ENCODE results near the gene PPP2R3B. TPM values are rescaled to one million over a fixed set of nuclear protein-coding genes. Genes with fewer than 3 reads are reported as not detected.

Gene PPP2R3B
- total and polyA plus RNA-seq, 2 of the 4 experiments (the other 2 are of a cell fraction) = 13.2 to 13.3 TPM

GRCh38 chrX:345020-345925 lies 41.4 kb downstream of the PPP2R3B start:
- Histone ChIP-seq H2BK5ac (ENCODE audit: low read depth, low read length, poor library complexity, severe bottlenecking) (no peak overlapping the region), H3K4me1 (ENCODE audit: control insufficient read depth, insufficient read depth, low read length) (no peaks in the 10 kb centered on the region; the same call in 1 of the 2 replicates), H4K20me1 (ENCODE audit: insufficient read depth, low read length) (no peaks in the 10 kb centered on the region), H3K9ac (ENCODE audit: low read depth, low read length) (no peak overlapping the region), H3K27me3 (ENCODE audit: control insufficient read depth, insufficient read depth, low read length) (no peaks in the 10 kb centered on the region), H3K4me3 (ENCODE audit: insufficient read depth, low read depth, low read length) (no peak overlapping the region), H3K36me3 (ENCODE audit: control insufficient read depth, insufficient read depth, low read length) (peaks cover 22% of the 10 kb centered on the region), H2AFZ (replicated peaks; ENCODE audit: low read length, poor library complexity) (no peak overlapping the region), H3K56ac (ENCODE audit: extremely low read depth, insufficient read depth, low read length) (no peak overlapping the region), H3K9me3 (ENCODE audit: control insufficient read depth, insufficient read depth, low read length) (peaks cover 10% of the 10 kb centered on the region; the same call in 1 of the 2 replicates), H3K4me2 (ENCODE audit: low read depth, low read length) (no peak overlapping the region), H3K23ac (ENCODE audit: low read depth, low read length) (no peak overlapping the region), H4K5ac (ENCODE audit: low read depth, low read length) (no peak overlapping the region), H4K8ac (ENCODE audit: low read depth in 2 of 2, low read length in 2 of 2) (no peak overlapping the region), H3K79me1 (ENCODE audit: low read depth in 1 of 2, low read length in 2 of 2) (no peaks in the 10 kb centered on the region; a peak in 1 of 4 replicates), H2BK20ac (ENCODE audit: low read depth, low read length) (no peak overlapping the region), H3K27ac (ENCODE audit: insufficient read depth, low read length) (no peak overlapping the region), H2BK120ac (ENCODE audit: low read depth, low read length) (no peak overlapping the region), H4K91ac (ENCODE audit: insufficient read depth, low read depth, low read length) (no peak overlapping the region), H2AK9ac (replicated peaks; ENCODE audit: low read depth, low read length, poor library complexity) (no peak overlapping the region), H3K14ac (replicated peaks; ENCODE audit: low read depth, low read length) (no peak overlapping the region), H3K4ac (ENCODE audit: low read depth, low read length) (no peak overlapping the region), H2BK15ac (ENCODE audit: low read depth, low read length) (no peak overlapping the region), H3K9me1 (ENCODE audit: insufficient read depth, low read length) (no peaks in the 10 kb centered on the region), H2AK5ac (ENCODE audit: low read depth, low read length) (no peak overlapping the region), H3K18ac (ENCODE audit: low read depth, low read length) (no peak overlapping the region)
- DNase-seq (no peak), ATAC-seq (ENCODE audit: low read depth) (no peak)
- 90% methylated on average over 25 of the region's 63 CpGs; no CpG with 5 or more reads in 1 of the 2 experiments for WGBS, 2 experiments (ENCODE audit: extremely low coverage in 2 of 2, insufficient read length in 1 of 2)
- dilution Hi-C loops (cut with HindIII; ENCODE audit: low sequenced_read_pairs, unreplicated experiment) (no loop called here), intact Hi-C loops (cut with micrococcal nuclease) (no loop called here), in situ Hi-C loops (cut with MboI; ENCODE audit: low sequenced_read_pairs) (no loop called here)
- CTCF ChIA-PET = no interaction called here
- BruUV-seq (replicated peaks) = no TSS peak
- POLR2A ChIA-PET (ENCODE audit: unreplicated experiment) = no interaction called here
- no peak for TF ChIP-seq CHD1 (IDR thresholded peaks at IDR 0.05; ENCODE audit: low read depth, low read length)
- TF ChIP-seq RFX5 (IDR thresholded peaks at IDR 0.05; ENCODE audit: low read depth, low read length) = no peak
- TF ChIP-seq BHLHE40 (IDR thresholded peaks at IDR 0.05; ENCODE audit: low read depth, low read length) = no peak
- TF ChIP-seq CEBPB (IDR thresholded peaks at IDR 0.05; ENCODE audit: low read depth, low read length) = no peak
- no peak for TF ChIP-seq SMC3 (IDR thresholded peaks at IDR 0.05; ENCODE audit: low read depth, low read length)
- TF ChIP-seq MXI1 (IDR thresholded peaks at IDR 0.05; ENCODE audit: borderline replicate concordance, low read depth, low read length) = no peak
- no peak for TF ChIP-seq RCOR1 (IDR thresholded peaks at IDR 0.05; ENCODE audit: insufficient replicate concordance, low read length)
- no peak for TF ChIP-seq USF2 (IDR thresholded peaks at IDR 0.05; ENCODE audit: low read depth, low read length)
- no peak for TF ChIP-seq MAZ (IDR thresholded peaks at IDR 0.05; ENCODE audit: borderline replicate concordance, low read depth, low read length)
- TF ChIP-seq NFE2L2 (IDR thresholded peaks at IDR 0.05; ENCODE audit: low read depth, low read length) = no peak
- no peak for TF ChIP-seq FOS (IDR thresholded peaks at IDR 0.05; ENCODE audit: low read depth, low read length)
- TF ChIP-seq, protein P1, sequence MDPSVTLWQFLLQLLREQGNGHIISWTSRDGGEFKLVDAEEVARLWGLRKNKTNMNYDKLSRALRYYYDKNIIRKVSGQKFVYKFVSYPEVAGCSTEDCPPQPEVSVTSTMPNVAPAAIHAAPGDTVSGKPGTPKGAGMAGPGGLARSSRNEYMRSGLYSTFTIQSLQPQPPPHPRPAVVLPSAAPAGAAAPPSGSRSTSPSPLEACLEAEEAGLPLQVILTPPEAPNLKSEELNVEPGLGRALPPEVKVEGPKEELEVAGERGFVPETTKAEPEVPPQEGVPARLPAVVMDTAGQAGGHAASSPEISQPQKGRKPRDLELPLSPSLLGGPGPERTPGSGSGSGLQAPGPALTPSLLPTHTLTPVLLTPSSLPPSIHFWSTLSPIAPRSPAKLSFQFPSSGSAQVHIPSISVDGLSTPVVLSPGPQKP (IDR thresholded peaks at IDR 0.05; ENCODE audit: borderline replicate concordance, low read depth, low read length) = no peak
- TF ChIP-seq CTCF (conservative IDR thresholded peaks at IDR 0.05; ENCODE audit: low read depth, low read length) = no peak
- TF ChIP-seq MAFK (IDR thresholded peaks at IDR 0.05; ENCODE audit: low read depth, low read length) = no peak
- TF ChIP-seq POLR2A (IDR thresholded peaks at IDR 0.05; ENCODE audit: low read depth, low read length) = no peak
